Liver (tissue), 9 donors: ENCODE results near the gene SIAH2. TPM values are rescaled to one million over a fixed set of nuclear protein-coding genes. Genes with fewer than 3 reads are reported as not detected.

Source experiments
- DNase-seq: peaks from one replicate; pipeline ENCODE4 v3.0.0-alpha.2; 2017; ENCODE audit warnings: low spot score
- H3K27ac ChIP-seq, 2 donors: one replicate each; pipeline ENCODE4 v1.7.0; 2013; ENCODE audit warnings: inconsistent platforms in 2 of 2, low read length in 2 of 2, control low read depth in 1 of 2, low read depth in 1 of 2, mild to moderate bottlenecking in 1 of 2
- H3K27me3 ChIP-seq, 4 donors: one replicate each; pipeline versions ENCODE4 v1.6.1 to v1.7.0; 2013; ENCODE audit warnings: low read length in 3 of 4, inconsistent platforms in 1 of 4, mild to moderate bottlenecking in 1 of 4, moderate library complexity in 1 of 4; ENCODE audit not compliant: control insufficient read depth in 4 of 4, insufficient read depth in 4 of 4
- H3K36me3 ChIP-seq, 4 donors: one replicate each; pipeline versions ENCODE4 v1.6.1 to v1.7.0; 2013; ENCODE audit warnings: low read length in 3 of 4, mild to moderate bottlenecking in 3 of 4, low read depth in 1 of 4, moderate library complexity in 1 of 4; ENCODE audit not compliant: control insufficient read depth in 4 of 4, insufficient read depth in 3 of 4
- H3K4me1 ChIP-seq, 4 donors: one replicate each; pipeline versions ENCODE4 v1.6.1 to v1.7.0; 2013; ENCODE audit warnings: low read length in 3 of 4, mild to moderate bottlenecking in 3 of 4, moderate library complexity in 1 of 4; ENCODE audit not compliant: control insufficient read depth in 4 of 4, insufficient read depth in 4 of 4
- H3K4me3 ChIP-seq, 3 donors: one replicate each; pipeline versions ENCODE4 v1.6.1 to v1.7.0; 2013; ENCODE audit warnings: low read length in 3 of 3, control low read depth in 1 of 3, low read depth in 1 of 3, mild to moderate bottlenecking in 1 of 3
- H3K9ac ChIP-seq, 2 donors: one replicate each; pipeline ENCODE4 v1.7.0; 2013; ENCODE audit warnings: low read length in 2 of 2, mild to moderate bottlenecking in 2 of 2, moderate library complexity in 2 of 2, control low read depth in 1 of 2, low read depth in 1 of 2
- H3K9me3 ChIP-seq, 4 donors: one replicate each; pipeline versions ENCODE4 v1.6.1 to v1.7.0; 2013; ENCODE audit warnings: low read length in 3 of 4; ENCODE audit not compliant: control insufficient read depth in 4 of 4
- ATF3 ChIP-seq: IDR thresholded peaks from 2 replicates; pipeline ENCODE4 v1.6.1; 2016; ENCODE audit warnings: antibody characterized with exemption
- CTCF ChIP-seq: fragments of 150-350 bp; IDR thresholded peaks from 2 replicates; pipeline ENCODE4 v1.5.1; 2017; ENCODE audit warnings: improper control_type of control experiment, low read depth, low read length; ENCODE audit not compliant: missing input control
- EGR1 ChIP-seq, 2 donors: IDR thresholded peaks; 2 replicates each; pipeline ENCODE4 v1.6.1; 2016 to 2018; ENCODE audit warnings: antibody characterized with exemption in 2 of 2, low read depth in 2 of 2
- FOXA2 ChIP-seq: IDR thresholded peaks from 2 replicates; pipeline ENCODE4 v1.6.1; 2016; ENCODE audit warnings: antibody characterized with exemption
- GABPA ChIP-seq, 2 donors: IDR thresholded peaks in 1 of 2; conservative IDR thresholded peaks in 1 of 2; 2 replicates each; pipeline ENCODE4 v1.6.1; 2016; ENCODE audit warnings: antibody characterized with exemption in 2 of 2, mild to moderate bottlenecking in 1 of 2, moderate library complexity in 1 of 2
- HNF4A ChIP-seq, 2 donors: conservative IDR thresholded peaks; 2 replicates each; pipeline ENCODE4 v1.6.1; 2016; ENCODE audit warnings: antibody characterized with exemption in 2 of 2, mild to moderate bottlenecking in 2 of 2
- HNF4G ChIP-seq: IDR thresholded peaks from 2 replicates; pipeline ENCODE4 v1.6.1; 2016; ENCODE audit warnings: antibody characterized with exemption
- JUND ChIP-seq, 2 donors: IDR thresholded peaks; 2 replicates each; pipeline ENCODE4 v1.6.1; 2016; ENCODE audit warnings: antibody characterized with exemption in 2 of 2
- NR2F2 ChIP-seq: IDR thresholded peaks from 2 replicates; pipeline ENCODE4 v1.6.1; 2016; ENCODE audit warnings: antibody characterized with exemption
- RAD21 ChIP-seq, 2 donors: IDR thresholded peaks; 2 replicates each; pipeline ENCODE4 v1.6.1; 2016; ENCODE audit warnings: antibody characterized with exemption in 2 of 2, mild to moderate bottlenecking in 2 of 2
- REST ChIP-seq: IDR thresholded peaks from 2 replicates; pipeline ENCODE4 v1.6.1; 2016; ENCODE audit warnings: antibody characterized with exemption, mild to moderate bottlenecking
- RXRA ChIP-seq, 2 donors: IDR thresholded peaks; 2 replicates each; pipeline ENCODE4 v1.6.1; 2017 to 2018; ENCODE audit warnings: antibody characterized with exemption in 2 of 2, mild to moderate bottlenecking in 1 of 2
- SP1 ChIP-seq: IDR thresholded peaks from 2 replicates; pipeline ENCODE4 v1.6.1; 2018; ENCODE audit warnings: antibody characterized with exemption, mild to moderate bottlenecking
- TAF1 ChIP-seq: conservative IDR thresholded peaks from 2 replicates; pipeline ENCODE4 v1.6.1; 2016; ENCODE audit warnings: antibody characterized with exemption, mild to moderate bottlenecking
- YY1 ChIP-seq: IDR thresholded peaks from 2 replicates; pipeline ENCODE4 v1.6.1; 2016; ENCODE audit warnings: antibody characterized with exemption, mild to moderate bottlenecking
- ZBTB33 ChIP-seq: IDR thresholded peaks from 2 replicates; pipeline ENCODE4 v1.6.1; 2016; ENCODE audit warnings: antibody characterized with exemption
- WGBS: extraction: QIAGEN DNeasy Blood & Tissue Kit; methylation state at CpG from one replicate; pipeline ENCODE4 v1.1.7; 2013; 5-methylcytosine and 5-hydroxymethylcytosine counted together
- polyA plus RNA-seq, 2 donors: library from polyadenylated mRNA; stranded (reverse) in 1 of 2; unstranded in 1 of 2; fragments of 200-250 nt in 1 of 2; fragments of >200 nt in 1 of 2; fragmentation: Nextera tagmentation in 1 of 2; extraction: Ambion mirVana in 1 of 2; gene quantifications; one replicate each; pipeline versions ENCODE4 v1.2.1 to v1.2.3, GENCODE V29; 2013 to 2015
- total RNA-seq, 2 donors: library from RNA; depleted of rRNA; stranded (reverse); fragments of >200 nt; gene quantifications; one replicate each; pipeline ENCODE4 v1.2.3, GENCODE V29; 2014
- donor health status: healthy.
- donor health status: healthy.
- donor health status: healthy.
- donor health status: healthy.
- donor health status: healthy.

SIAH2 gene
- total and polyA plus RNA-seq, 4 donors: 12.1 to 104 (median 20.3) TPM

GRCh38 chr3:150800722-150801121, 37.8 kb upstream of the SIAH2 start:
- no peak for DNase-seq
- H3K4me1 ChIP-seq: no peaks in the 10 kb centered on the region
- 90% methylated on average over 2 of the region's 2 CpGs for WGBS

GRCh38 chr3:150798122-150798618, 35.2 kb upstream of the SIAH2 start:
- Histone ChIP-seq H3K9ac (no peak overlapping the region), H3K27ac (no peak overlapping the region), H3K27me3 (no peaks in the 10 kb centered on the region), H3K4me1 (no peaks in the 10 kb centered on the region), H3K9me3 (no peaks in the 10 kb centered on the region), H3K4me3 (no peak overlapping the region), H3K36me3 (no peaks in the 10 kb centered on the region)
- no peak for DNase-seq
- WGBS: 17% methylated on average over 4 of the region's 4 CpGs
- TF ChIP-seq REST: no peak
- no peak for TF ChIP-seq CTCF
- no peak for TF ChIP-seq YY1
- no peak for TF ChIP-seq FOXA2
- TF ChIP-seq HNF4G: no peak
- TF ChIP-seq EGR1 (IDR thresholded peaks at IDR 0.05; ENCODE audit: low read depth in 2 of 2): no peak
- no peak for TF ChIP-seq ZBTB33
- no peak for TF ChIP-seq RAD21 (IDR thresholded peaks at IDR 0.05)
- TF ChIP-seq JUND (IDR thresholded peaks at IDR 0.05): no peak
- no peak for TF ChIP-seq SP1
- TF ChIP-seq TAF1: no peak
- TF ChIP-seq ATF3: no peak
- TF ChIP-seq GABPA (IDR thresholded peaks at IDR 0.05 in 1 of 2, conservative IDR thresholded peaks at IDR 0.05 in 1 of 2): no peak
- TF ChIP-seq RXRA (IDR thresholded peaks at IDR 0.05): no peak
- no peak for TF ChIP-seq NR2F2

More at GRCh38 chr3:150800722-150801121, 37.8 kb upstream of the SIAH2 start:
- H3K9ac ChIP-seq: no peak overlapping the region
- no peak overlapping the region for H3K27ac ChIP-seq
- no peaks in the 10 kb centered on the region for H3K36me3 ChIP-seq
- no peaks in the 10 kb centered on the region for H3K27me3 ChIP-seq
- H3K4me3 ChIP-seq: no peak overlapping the region
- TF ChIP-seq NR2F2 (no peak), SP1 (no peak), TAF1 (no peak), YY1 (no peak), HNF4A (conservative IDR thresholded peaks at IDR 0.05) (no peak), REST (no peak), RXRA (IDR thresholded peaks at IDR 0.05) (no peak)
- H3K9me3 ChIP-seq: no peaks in the 10 kb centered on the region
